GM21447 (cell line): ENCODE data around the gene MED14.

ENCODE experiments used
- ATAC-seq: cut with Tn5 transposase; IDR thresholded peaks from one replicate; pipeline ENCODE4 v1.9.1; 2021; ENCODE audit not compliant: unreplicated experiment

MED14 gene

DNA sequence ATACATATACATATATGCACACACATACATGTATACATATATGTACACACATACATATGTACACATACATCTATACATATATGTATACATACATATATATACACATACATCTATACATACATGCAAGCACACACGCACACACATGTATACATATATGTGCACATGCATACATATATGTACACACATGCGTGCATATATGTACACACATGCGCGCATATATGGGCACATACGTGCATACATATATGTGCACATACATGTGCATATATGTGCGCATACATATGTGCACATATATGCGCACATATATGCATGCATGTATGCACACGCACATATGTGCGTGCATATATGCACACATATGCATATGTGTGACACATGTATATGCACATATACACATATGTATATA is 119.4 kb downstream of the MED14 start:
- ATAC-seq = no peak

DNA sequence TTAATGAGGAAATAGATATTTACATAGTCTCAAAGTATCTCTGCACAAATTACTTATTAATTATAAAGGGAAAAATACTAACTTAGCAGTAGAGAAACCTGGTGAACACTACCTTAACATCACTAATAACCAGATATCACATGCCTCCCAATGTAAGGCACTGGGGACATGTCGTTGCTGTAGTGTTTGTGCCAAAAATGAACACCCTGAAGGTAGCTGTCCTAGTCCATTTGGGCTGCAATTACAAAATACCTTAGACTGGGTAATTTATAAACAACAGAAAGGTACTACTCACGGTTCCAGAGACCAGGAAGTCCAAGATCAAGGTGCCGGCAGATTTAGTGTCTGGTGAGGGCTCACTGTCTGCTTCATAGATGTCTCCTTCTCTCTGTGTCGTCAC is 122.8 kb downstream of the MED14 start:
- no peak for ATAC-seq

GRCh38 chrX:40607381-40607780 is 128.0 kb downstream of the MED14 start:
- ATAC-seq = no peak

DNA sequence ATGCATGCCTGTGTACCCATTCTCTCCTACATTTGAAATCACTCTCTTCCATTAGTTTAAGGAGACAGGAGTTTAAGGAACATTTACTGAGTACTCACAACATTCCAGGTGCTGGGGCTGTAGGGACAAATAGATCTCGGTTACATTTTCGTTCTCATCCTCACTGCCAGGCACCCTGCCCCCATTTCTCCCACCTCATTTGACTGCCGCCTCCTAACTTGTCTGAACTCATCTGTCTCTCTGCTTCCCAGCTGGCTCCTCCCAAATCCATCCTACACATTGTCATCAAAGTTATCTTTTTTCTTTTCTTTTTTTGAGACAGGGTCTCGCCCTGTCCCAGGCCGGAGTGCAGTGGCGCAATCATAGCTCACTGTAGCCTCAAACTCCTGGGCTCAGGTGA is 131.9 kb downstream of the MED14 start:
- no peak for ATAC-seq
